SIG-M5 (cell line): ENCODE data around the gene COMMD10.

Experiments
- DNase-seq: peaks from one replicate; lab custom pipeline; 2025; lab: John Stamatoyannopoulos, UW

Gene COMMD10

DNA sequence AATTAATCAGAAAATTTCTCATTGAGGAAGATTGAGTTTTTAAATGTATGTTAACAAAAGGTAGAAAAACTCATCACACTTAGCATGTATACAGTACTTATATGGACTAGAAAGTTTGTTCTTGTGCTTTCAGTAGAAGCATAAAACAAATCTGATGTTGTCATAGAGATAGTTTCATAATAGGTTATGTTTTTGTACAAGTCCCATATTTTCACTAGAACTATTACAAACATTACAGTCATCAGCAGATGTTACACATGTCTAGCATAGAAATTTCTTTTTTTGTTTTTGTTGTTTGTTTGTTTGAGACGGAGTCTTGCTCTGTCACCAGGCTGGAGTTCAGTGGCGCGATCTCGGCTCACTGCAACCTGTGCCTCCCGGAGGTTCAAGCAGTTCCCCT, 131.4 kb downstream of the COMMD10 start:
- no peak for DNase-seq

GRCh38 chr5:116225281-116225922, 140.6 kb downstream of the COMMD10 start:
- no peak for DNase-seq

GRCh38 chr5:116229131-116229689, 144.4 kb downstream of the COMMD10 start:
- no peak for DNase-seq

GRCh38 chr5:116231288-116231687, 146.5 kb downstream of the COMMD10 start:
- DNase-seq, result no peak

- no peak for DNase-seq
Observed at GRCh38 chr5:116234681-116235080, 149.9 kb downstream of the COMMD10 start.

DNA sequence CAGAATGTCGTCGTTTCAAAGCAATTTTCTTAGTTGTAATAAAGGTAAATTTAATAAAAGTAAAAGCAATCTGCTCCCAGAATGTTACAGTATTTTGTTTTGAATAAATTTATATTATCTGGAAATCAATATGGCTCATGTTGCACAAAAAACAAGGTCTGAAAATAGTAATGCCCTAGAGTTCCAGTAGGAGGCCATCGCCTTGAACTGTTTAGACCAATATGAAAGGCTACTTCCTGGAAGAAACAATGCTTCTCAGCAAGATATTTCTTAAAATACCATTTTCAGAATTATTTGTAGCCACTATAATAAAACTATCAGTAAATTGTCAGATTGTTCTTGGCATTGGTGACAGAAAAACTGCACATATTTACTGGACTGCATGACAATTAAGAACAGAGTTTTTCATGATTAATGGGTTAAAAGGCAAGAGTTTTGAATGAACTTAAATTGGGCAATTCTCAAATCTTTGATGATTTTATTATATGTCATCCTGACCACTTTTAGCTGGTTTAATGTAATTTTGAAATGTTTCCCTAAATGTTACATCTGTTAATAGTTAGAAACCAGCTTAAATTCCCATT, 153.2 kb downstream of the COMMD10 start:
- no peak for DNase-seq

DNA sequence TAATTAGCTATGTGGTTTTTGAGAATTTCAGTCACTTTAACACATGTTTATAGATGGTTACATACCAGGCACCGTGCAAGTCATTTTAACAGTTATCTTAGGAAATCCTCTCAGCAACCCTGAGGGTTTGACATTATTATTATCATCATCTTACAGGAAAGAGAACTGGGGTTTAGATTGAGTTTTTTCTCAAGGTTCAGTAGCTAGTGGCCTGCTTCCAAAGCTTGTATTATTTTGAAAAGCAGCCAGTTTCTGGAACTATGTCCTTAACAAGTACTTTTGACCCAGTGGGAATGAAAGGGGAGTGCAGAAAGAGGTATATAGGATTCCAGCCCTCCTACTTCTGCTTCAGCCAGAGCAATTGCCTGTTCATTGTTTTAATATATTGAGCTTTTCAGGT, 157.5 kb downstream of the COMMD10 start:
- no peak for DNase-seq

GRCh38 chr5:116248432-116248831, 163.6 kb downstream of the COMMD10 start:
- DNase-seq, result no peak

DNA sequence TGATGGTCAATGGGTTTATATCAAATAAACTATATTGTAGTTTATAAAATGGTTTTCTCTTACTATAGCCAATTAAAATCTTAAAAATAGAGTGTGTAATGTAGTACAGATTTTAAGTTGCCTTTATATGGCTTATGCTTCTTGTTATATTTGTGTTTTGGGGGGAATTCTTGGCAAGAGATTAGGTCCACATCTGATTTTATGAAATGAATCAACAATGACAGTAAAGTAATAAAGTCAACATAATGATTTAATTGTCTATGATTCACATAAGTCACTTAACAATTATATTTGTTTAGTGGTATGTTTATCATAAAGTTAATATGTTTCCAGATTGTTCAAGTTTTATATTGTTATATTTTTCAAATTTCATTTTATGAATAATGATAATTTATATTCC, 164.8 kb downstream of the COMMD10 start:
- DNase-seq, result no peak

DNA sequence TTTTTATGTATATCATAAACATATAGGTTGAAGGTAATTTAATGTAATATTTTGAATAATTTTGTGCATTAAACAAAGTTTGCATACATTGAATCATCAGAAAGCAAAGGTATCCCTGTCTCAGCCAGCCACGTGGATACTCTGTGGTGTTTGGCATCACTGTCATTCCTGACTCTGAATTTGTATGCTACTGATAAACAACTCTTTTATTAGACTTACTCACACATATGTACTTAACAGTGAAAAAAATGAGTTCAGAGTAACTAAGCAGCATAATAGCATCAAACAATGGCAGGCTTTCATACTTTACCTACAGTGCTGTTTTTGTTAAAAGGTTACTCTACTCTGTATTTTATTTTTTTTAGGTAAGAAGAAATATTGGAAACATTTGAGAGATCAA, 171.9 kb downstream of the COMMD10 start:
- DNase-seq, result no peak

- no peak for DNase-seq
Observed at GRCh38 chr5:116265471-116265870, 180.6 kb downstream of the COMMD10 start.

- DNase-seq, result no peak
Observed at GRCh38 chr5:116271446-116272025, 186.7 kb downstream of the COMMD10 start.

GRCh38 chr5:116272281-116272941, 187.6 kb downstream of the COMMD10 start:
- DNase-seq, result no peak

GRCh38 chr5:116273448-116274242, 188.8 kb downstream of the COMMD10 start:
- no peak for DNase-seq

- DNase-seq, result no peak
Observed at GRCh38 chr5:116274251-116274650, 189.4 kb downstream of the COMMD10 start.

GRCh38 chr5:116275282-116275681, 190.5 kb downstream of the COMMD10 start:
- no peak for DNase-seq

DNA sequence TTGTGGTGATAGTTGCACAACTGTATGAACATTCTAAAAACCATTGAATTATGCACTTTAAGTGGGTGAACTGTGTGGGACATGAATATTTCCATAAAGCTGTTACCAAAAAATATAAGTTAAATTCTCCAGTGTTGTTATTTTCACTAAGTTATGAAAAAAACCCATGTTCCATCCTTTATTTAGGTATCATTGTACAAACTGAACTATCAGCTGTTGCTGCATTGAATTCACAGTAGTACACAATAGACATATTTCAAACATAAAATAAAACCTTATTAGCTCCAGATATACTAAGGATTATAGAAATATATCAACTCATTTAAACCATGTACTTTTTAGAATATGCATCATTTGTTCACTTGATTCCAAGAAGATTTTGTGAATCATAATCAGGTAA, 192.1 kb downstream of the COMMD10 start:
- DNase-seq, result no peak

- no peak for DNase-seq
Observed at GRCh38 chr5:116280149-116280803, 195.5 kb downstream of the COMMD10 start.

DNA sequence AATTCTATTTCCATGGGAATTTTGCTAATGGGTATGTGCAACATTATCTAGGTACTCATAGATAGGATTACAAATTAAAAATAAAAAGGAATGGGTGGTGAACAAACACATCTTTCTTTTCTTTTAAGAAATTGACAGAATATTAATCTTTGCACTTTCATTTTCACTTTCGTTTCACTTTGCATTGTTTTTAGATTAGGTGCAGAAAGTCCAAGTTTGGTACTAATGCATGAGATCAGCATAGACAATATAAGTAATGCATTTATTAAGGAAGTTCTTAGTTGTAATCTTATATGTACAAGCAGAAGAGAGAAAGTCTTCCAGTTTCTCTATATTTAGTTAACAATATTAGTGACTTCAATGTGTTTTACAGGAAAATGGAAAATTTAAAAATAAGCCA, 196.5 kb downstream of the COMMD10 start:
- DNase-seq, result no peak

- no peak for DNase-seq
Observed at GRCh38 chr5:116288524-116288923, 203.7 kb downstream of the COMMD10 start.

DNA sequence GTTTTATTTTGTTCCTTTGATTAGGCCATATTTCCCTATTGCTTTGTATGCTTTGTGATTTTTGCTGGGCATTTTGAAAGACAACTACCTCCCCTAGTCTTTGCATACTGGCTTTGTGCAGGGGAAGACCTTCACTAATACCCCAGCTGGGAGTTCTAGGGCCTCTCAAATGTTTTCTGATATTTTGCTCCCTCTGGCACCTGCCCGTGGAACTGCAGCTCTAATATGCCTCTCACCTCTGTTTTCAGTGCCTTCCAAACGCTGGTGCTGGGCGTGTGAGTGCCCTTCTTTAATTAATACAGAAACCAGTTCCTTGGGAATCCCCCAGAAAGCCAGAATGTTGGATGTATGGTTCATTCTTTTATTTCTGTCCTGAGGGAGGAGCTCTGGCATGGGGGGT, 204.5 kb downstream of the COMMD10 start:
- DNase-seq, result no peak

- no peak for DNase-seq
Observed at GRCh38 chr5:116291271-116291670, 206.4 kb downstream of the COMMD10 start.
